ENCODE results near the gene DNAL4. TPM values are rescaled to one million over a fixed set of nuclear protein-coding genes. Genes with fewer than 3 reads are reported as not detected.

The DNAL4 gene
- total and polyA plus RNA-seq, 2 of the 4 experiments (the other 2 are of a cell fraction), result 6.1 to 12.1 TPM

DNA sequence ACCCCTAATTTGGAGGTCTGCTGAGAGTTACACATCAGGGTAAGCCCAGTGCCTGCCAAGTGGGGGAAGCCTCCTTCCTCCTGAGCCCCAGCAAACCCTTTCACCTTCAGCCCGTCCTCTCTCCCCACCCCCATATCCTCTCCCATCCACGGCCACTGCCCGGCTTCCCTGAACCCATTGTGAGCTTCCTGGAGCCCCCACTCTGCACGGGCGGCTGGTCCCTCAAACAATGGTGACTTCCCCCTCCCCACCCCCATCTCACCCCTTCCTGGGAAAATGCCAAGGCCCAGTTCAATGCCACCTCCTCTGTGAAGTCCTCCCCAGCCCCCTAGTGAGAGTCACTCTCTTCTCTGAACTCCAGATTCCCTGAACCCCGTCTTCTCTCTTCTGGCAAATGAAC lies 17.9 kb downstream of the DNAL4 start:
- TF ChIP-seq CEBPB (IDR thresholded peaks at IDR 0.05; ENCODE audit: low read depth, low read length) (no peak), RCOR1 (IDR thresholded peaks at IDR 0.05; ENCODE audit: insufficient replicate concordance, low read length) (no peak), MAFK (IDR thresholded peaks at IDR 0.05; ENCODE audit: low read depth, low read length) (no peak), RAD21 (IDR thresholded peaks at IDR 0.05; ENCODE audit: low read length) (no peak), POLR2A (IDR thresholded peaks at IDR 0.05; ENCODE audit: low read depth, low read length) (no peak), SMC3 (IDR thresholded peaks at IDR 0.05; ENCODE audit: low read depth, low read length) (no peak)
- Histone ChIP-seq H2AK9ac (replicated peaks; ENCODE audit: low read depth, low read length, poor library complexity) (no peak overlapping the region), H2BK15ac (ENCODE audit: low read depth, low read length) (no peak overlapping the region), H3K14ac (replicated peaks; ENCODE audit: low read depth, low read length) (no peak overlapping the region), H3K4me3 (ENCODE audit: insufficient read depth, low read depth, low read length) (no peak overlapping the region), H3K9me1 (ENCODE audit: insufficient read depth, low read length) (no peaks in the 10 kb centered on the region), H4K5ac (ENCODE audit: low read depth, low read length) (no peak overlapping the region), H3K4me1 (ENCODE audit: control insufficient read depth, insufficient read depth, low read length) (no peaks in the 10 kb centered on the region), H3K79me1 (ENCODE audit: low read depth in 1 of 2, low read length in 2 of 2) (0 out of 4 replicates have a peak, but pooled peaks cover 0 to 3% of the 10 kb centered on the region in 2 experiments), H2AK5ac (ENCODE audit: low read depth, low read length) (no peak overlapping the region), H3K36me3 (ENCODE audit: control insufficient read depth, insufficient read depth, low read length) (peaks cover 14% of the 10 kb centered on the region; the same call in 1 of the 2 replicates), H4K91ac (ENCODE audit: insufficient read depth, low read depth, low read length) (no peak overlapping the region), H3K23ac (ENCODE audit: low read depth, low read length) (no peak overlapping the region), H2BK120ac (ENCODE audit: low read depth, low read length) (no peak overlapping the region), H3K18ac (ENCODE audit: low read depth, low read length) (no peak overlapping the region), H3K4me2 (ENCODE audit: low read depth, low read length) (no peak overlapping the region), H3K9ac (ENCODE audit: low read depth, low read length) (no peak overlapping the region), H3K4ac (ENCODE audit: low read depth, low read length) (no peak overlapping the region), H2BK20ac (ENCODE audit: low read depth, low read length) (no peak overlapping the region), H4K20me1 (ENCODE audit: insufficient read depth, low read length) (no peaks in the 10 kb centered on the region; the same call in 1 of the 2 replicates), H2BK5ac (ENCODE audit: low read depth, low read length, poor library complexity, severe bottlenecking) (no peak overlapping the region), H2AFZ (replicated peaks; ENCODE audit: low read length, poor library complexity) (no peak overlapping the region), H4K8ac (ENCODE audit: low read depth in 2 of 2, low read length in 2 of 2) (no peak overlapping the region), H3K27ac (ENCODE audit: insufficient read depth, low read length) (no peak overlapping the region), H3K27me3 (ENCODE audit: control insufficient read depth, insufficient read depth, low read length) (no peaks in the 10 kb centered on the region), H3K9me3 (ENCODE audit: control insufficient read depth, insufficient read depth, low read length) (no peaks in the 10 kb centered on the region), H3K56ac (ENCODE audit: extremely low read depth, insufficient read depth, low read length) (no peak overlapping the region)
- no TSS peak for BruUV-seq (replicated peaks)
- WGBS, 2 experiments (ENCODE audit: extremely low coverage in 2 of 2, insufficient read length in 1 of 2), result 56% methylated on average over 2 of the region's 6 CpGs; no CpG with 5 or more reads in 1 of the 2 experiments
- dilution Hi-C loops (cut with HindIII; ENCODE audit: low sequenced_read_pairs, unreplicated experiment) (no loop called here), in situ Hi-C loops (cut with MboI; ENCODE audit: low sequenced_read_pairs) (no loop called here), intact Hi-C loops (cut with micrococcal nuclease) (no loop called here)
- ChIA-PET POLR2A (ENCODE audit: unreplicated experiment) (no interaction called here), CTCF (no interaction called here)
- DNase-seq, result no peak
- ATAC-seq (ENCODE audit: low read depth), result no peak
